ENCODE results near the gene XNDC1N. TPM values are rescaled to one million over a fixed set of nuclear protein-coding genes. Genes with fewer than 3 reads are reported as not detected.

Gene XNDC1N
- total RNA-seq, 4 donors from 2014 or later = 4.6 to 21.4 (median 15.7) TPM

DNA sequence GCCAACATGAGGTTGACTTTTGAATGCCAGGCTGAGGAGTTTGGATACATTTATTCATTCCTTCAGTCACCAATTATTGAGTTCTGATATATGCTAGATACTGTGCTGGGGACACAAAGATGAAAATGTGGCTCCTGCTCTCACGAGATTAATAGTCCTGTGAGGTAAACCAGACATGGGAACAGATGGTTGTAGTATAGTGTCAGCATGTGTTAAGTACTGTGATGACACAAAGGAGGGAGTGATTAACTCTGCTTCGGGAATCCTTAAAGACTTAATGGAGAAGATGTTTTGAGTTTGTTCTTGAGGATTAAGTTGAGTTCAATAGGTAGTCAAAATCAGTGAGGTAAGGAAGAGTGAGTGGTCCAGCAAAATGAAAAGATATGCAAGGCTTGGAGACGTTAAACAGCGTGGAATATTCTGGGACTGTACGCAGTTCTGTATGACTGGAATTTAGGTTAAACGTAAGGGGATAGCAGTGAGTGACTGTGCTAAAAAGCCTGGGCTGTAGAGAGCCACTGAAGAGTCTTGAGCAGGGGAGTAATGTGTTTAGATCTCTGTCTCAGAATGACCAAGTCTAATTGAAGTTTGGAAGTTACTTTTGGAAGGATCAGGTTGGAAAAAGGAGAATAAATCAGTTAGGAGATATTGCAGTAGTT lies 12.3 kb upstream of the XNDC1N start:
- Histone ChIP-seq H3K9me3 (no peaks in the 10 kb centered on the region), H3K4me1 (peaks cover 0 to 11% (median 0%) of the 10 kb centered on the region in 4 donors), H3K36me3 (no peaks in the 10 kb centered on the region), H3K4me3 (no peak overlapping the region), H3K27ac (no peak overlapping the region), H3K27me3 (no peaks in the 10 kb centered on the region)
- TF ChIP-seq POLR2A (IDR thresholded peaks at IDR 0.05) (no peak), EP300 (IDR thresholded peaks at IDR 0.05) (no peak)
- TF ChIP-seq, protein P1, sequence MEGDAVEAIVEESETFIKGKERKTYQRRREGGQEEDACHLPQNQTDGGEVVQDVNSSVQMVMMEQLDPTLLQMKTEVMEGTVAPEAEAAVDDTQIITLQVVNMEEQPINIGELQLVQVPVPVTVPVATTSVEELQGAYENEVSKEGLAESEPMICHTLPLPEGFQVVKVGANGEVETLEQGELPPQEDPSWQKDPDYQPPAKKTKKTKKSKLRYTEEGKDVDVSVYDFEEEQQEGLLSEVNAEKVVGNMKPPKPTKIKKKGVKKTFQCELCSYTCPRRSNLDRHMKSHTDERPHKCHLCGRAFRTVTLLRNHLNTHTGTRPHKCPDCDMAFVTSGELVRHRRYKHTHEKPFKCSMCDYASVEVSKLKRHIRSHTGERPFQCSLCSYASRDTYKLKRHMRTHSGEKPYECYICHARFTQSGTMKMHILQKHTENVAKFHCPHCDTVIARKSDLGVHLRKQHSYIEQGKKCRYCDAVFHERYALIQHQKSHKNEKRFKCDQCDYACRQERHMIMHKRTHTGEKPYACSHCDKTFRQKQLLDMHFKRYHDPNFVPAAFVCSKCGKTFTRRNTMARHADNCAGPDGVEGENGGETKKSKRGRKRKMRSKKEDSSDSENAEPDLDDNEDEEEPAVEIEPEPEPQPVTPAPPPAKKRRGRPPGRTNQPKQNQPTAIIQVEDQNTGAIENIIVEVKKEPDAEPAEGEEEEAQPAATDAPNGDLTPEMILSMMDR (IDR thresholded peaks at IDR 0.05) = no peak
- no peak for DNase-seq (ENCODE audit: low spot score in 2 of 2)
- 82 to 83% methylated on average over 6 of the region's 6 CpGs for WGBS, 2 donors

DNA sequence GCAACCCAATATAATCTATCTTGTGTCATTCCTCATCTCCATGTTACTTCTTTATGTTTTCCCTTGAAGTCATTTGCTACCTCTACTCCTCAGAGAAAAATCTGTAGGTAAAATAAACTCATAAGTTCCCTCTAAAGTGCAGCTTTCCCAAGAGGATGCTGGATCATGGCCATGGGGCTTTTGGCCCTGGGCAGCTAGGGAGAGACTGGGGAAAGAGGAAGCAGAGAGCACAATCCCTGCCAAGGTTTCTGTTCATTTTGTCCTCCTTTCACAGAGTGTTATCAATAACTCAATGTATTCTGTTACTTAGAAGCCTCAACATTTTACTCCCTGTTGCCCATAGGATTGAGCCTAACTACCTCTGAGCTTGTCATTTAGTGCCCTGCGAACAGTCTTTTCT lies 9.4 kb upstream of the XNDC1N start:
- 95 to 97% methylated on average over 1 of the region's 1 CpG for WGBS, 2 donors
- TF ChIP-seq EP300 (IDR thresholded peaks at IDR 0.05) = no peak
- Histone ChIP-seq H3K4me1 (peaks cover 0 to 20% (median 6%) of the 10 kb centered on the region in 4 donors), H3K4me3 (no peak overlapping the region), H3K9me3 (no peaks in the 10 kb centered on the region), H3K27me3 (no peaks in the 10 kb centered on the region), H3K27ac (no peak overlapping the region), H3K36me3 (no peaks in the 10 kb centered on the region)
- DNase-seq (ENCODE audit: low spot score in 2 of 2) = no peak

DNA sequence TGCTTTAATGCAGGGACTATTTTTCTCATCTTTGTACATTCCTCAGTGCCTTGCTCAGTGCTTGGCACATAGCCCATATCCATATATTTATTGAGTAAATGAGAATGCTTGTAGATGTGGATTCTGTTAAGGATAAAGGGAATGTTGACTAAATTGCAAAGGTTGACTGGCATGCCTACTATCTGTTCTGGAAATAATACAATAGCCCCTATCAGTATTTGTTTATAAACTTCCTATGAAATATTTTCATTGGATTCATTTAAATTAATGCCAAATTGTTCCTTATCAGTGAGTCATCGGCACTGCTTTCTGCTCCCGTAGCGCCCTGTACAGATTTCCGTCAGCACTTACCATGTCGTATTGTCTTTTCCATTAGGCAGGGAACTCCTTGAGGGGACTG lies 8.4 kb upstream of the XNDC1N start:
- Histone ChIP-seq H3K4me1 (peaks cover 0 to 28% (median 6%) of the 10 kb centered on the region in 4 donors), H3K4me3 (no peak overlapping the region), H3K27me3 (no peaks in the 10 kb centered on the region), H3K27ac (no peak overlapping the region), H3K36me3 (no peaks in the 10 kb centered on the region), H3K9me3 (no peaks in the 10 kb centered on the region)
- 42 to 62% methylated on average over 5 of the region's 5 CpGs for WGBS, 2 donors
- TF ChIP-seq, protein P1 (IDR thresholded peaks at IDR 0.05) = no peak
- no peak for TF ChIP-seq POLR2A (IDR thresholded peaks at IDR 0.05)
- no peak for TF ChIP-seq EP300 (IDR thresholded peaks at IDR 0.05)
- no peak for DNase-seq (ENCODE audit: low spot score in 2 of 2)

DNA sequence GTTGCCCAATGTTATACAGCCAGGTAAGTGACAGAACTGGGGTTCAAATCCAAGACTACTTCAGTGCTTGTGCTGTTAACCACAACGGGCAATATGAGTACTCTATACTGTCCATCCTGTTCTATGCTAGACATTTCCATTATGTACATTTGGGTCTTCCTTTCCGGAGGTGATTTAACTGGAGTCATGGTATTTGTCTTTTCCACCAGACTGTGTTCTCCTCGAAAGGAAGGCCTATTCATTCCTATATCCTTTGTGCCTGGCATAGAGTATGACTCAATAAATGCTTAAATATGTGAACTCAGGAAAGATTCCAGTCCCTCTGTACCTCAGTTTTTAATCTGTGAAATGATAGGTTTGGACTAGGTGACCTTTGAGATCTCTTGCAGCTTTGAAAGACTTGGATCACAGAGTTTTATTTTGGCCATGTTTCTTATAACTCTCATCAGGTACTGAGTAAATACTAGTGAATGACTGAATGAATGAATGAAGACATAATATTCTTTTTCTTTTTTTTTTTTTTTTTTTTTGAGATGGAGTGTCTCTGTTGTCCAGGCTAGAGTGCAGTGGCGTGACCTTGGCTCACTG lies 7.0 kb upstream of the XNDC1N start:
- 85 to 91% methylated on average over 4 of the region's 4 CpGs for WGBS, 2 donors
- no peak for DNase-seq (ENCODE audit: low spot score in 2 of 2)
- H3K4me1 ChIP-seq = peaks cover 0 to 42% (median 6%) of the 10 kb centered on the region in 4 donors

DNA sequence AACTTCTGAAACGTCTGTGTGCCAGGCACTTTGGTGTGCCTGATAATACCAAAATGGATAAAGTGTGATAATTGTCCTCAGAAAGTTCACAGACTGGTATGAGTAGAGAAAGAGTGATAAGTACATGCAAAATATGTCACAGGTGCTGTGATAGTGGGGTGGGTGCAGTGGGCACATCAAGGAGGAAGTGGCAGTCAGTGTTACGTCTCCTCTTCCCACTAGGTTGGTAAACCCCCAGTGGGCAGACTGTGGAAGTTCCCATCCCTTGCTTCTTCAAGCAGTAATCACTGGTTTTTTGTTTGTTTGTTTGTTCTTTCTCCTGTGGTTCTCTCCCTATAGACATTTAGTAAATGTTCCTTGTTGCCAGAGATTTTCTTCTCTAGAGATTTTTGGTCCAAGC lies 5.8 kb upstream of the XNDC1N start:
- no peak for DNase-seq (ENCODE audit: low spot score in 2 of 2)
- H3K27me3 ChIP-seq = no peaks in the 10 kb centered on the region
- TF ChIP-seq, protein P1 (IDR thresholded peaks at IDR 0.05) = no peak
- TF ChIP-seq EP300 (IDR thresholded peaks at IDR 0.05) = no peak
- TF ChIP-seq POLR2A (IDR thresholded peaks at IDR 0.05) = no peak
- no peak overlapping the region for H3K4me3 ChIP-seq
- no peaks in the 10 kb centered on the region for H3K36me3 ChIP-seq
- peaks cover 0 to 54% (median 14%) of the 10 kb centered on the region in 4 donors for H3K4me1 ChIP-seq
- 54 to 55% methylated on average over 2 of the region's 2 CpGs for WGBS, 2 donors
- no peaks in the 10 kb centered on the region for H3K9me3 ChIP-seq
- H3K27ac ChIP-seq = no peak overlapping the region

More for the DNA sequence above, 7.0 kb upstream of the XNDC1N start:
- TF ChIP-seq, protein P1 (IDR thresholded peaks at IDR 0.05) = no peak
- no peak for TF ChIP-seq EP300 (IDR thresholded peaks at IDR 0.05)
- no peak for TF ChIP-seq POLR2A (IDR thresholded peaks at IDR 0.05)
- Histone ChIP-seq H3K9me3 (no peaks in the 10 kb centered on the region), H3K27me3 (no peaks in the 10 kb centered on the region), H3K36me3 (no peaks in the 10 kb centered on the region), H3K4me3 (no peak overlapping the region), H3K27ac (no peak overlapping the region)
